Neural cell (in vitro differentiated cells): ENCODE data around the gene MEAK7. TPM values are rescaled to one million over a fixed set of nuclear protein-coding genes. Genes with fewer than 3 reads are reported as not detected.

Source experiments
- H2AFZ ChIP-seq: fragments of 200-600, 300-800 bp; sonication (generic), shearing (Covaris generic); 2 replicates; pipeline ENCODE4 v1.6.0; 2014; ENCODE audit warnings: low read depth, mild to moderate bottlenecking, antibody characterized with exemption, low read length, moderate library complexity
- H3F3A ChIP-seq: fragments of 200-600 bp; shearing (Covaris generic); 2 replicates; pipeline ENCODE4 v1.6.1; 2016; ENCODE audit warnings: mild to moderate bottlenecking, moderate library complexity, mixed read lengths, antibody characterized with exemption, low read length; ENCODE audit not compliant: insufficient read depth, poor library complexity, severe bottlenecking
- H3K27ac ChIP-seq: fragments of 200-600, 300-800 bp; sonication (generic), shearing (Covaris generic); 2 replicates; pipeline ENCODE4 v1.5.1; 2014; ENCODE audit warnings: mild to moderate bottlenecking, low read length, moderate library complexity
- H3K27me3 ChIP-seq: fragments of 300-800, 200-600 bp; sonication (generic), shearing (Covaris generic); 2 replicates; pipeline ENCODE4 v1.6.0; 2014; ENCODE audit warnings: mild to moderate bottlenecking, low read depth, low read length, moderate library complexity; ENCODE audit not compliant: insufficient read depth
- H3K36me3 ChIP-seq: fragments of 300-800, 200-600 bp; sonication (generic), shearing (Covaris generic); 2 replicates; pipeline ENCODE4 v1.5.1; 2014; ENCODE audit warnings: mild to moderate bottlenecking, antibody characterized with exemption, low read length, moderate library complexity; ENCODE audit not compliant: insufficient read depth
- H3K4me2 ChIP-seq: fragments of 300-800, 200-600 bp; sonication (generic), shearing (Covaris generic); 2 replicates; pipeline ENCODE4 v1.6.0; 2014; ENCODE audit warnings: mild to moderate bottlenecking, low read length
- H3K4me3 ChIP-seq: fragments of 300-800, 200-600 bp; sonication (generic), shearing (Covaris generic); 2 replicates; pipeline ENCODE4 v1.5.1; 2014; ENCODE audit warnings: mild to moderate bottlenecking, low read length, moderate library complexity
- H3K79me2 ChIP-seq: fragments of 200-600 bp; shearing (Covaris generic); replicated peaks from 2 replicates; pipeline ENCODE4 v1.6.0; 2014; ENCODE audit warnings: mild to moderate bottlenecking, low read length, moderate library complexity; ENCODE audit not compliant: insufficient read depth
- H3K9ac ChIP-seq: fragments of 300-800, 200-600 bp; sonication (generic), shearing (Covaris generic); 2 replicates; pipeline ENCODE4 v1.6.1; 2016; ENCODE audit warnings: mild to moderate bottlenecking, low read length, mixed read lengths
- H3K9me2 ChIP-seq: fragments of 200-600 bp; shearing (Covaris generic); 2 replicates; pipeline ENCODE4 v1.6.1; 2016; ENCODE audit warnings: mild to moderate bottlenecking, low read length, mixed read lengths; ENCODE audit not compliant: insufficient read depth
- H3K9me3 ChIP-seq: fragments of 200-600, 300-800 bp; sonication (generic), shearing (Covaris generic); 2 replicates; pipeline ENCODE4 v1.6.1; 2016; ENCODE audit warnings: mild to moderate bottlenecking, mixed run types, low read length, moderate library complexity, mixed read lengths
- H4K20me1 ChIP-seq: fragments of 200-600 bp; shearing (Covaris generic); 2 replicates; pipeline ENCODE4 v1.6.1; 2016; ENCODE audit warnings: mild to moderate bottlenecking, mixed run types; ENCODE audit not compliant: insufficient read depth
- CTCF ChIP-seq: fragments of 450-650 bp; IDR thresholded peaks from 2 replicates; pipeline ENCODE4 v1.5.1; 2014; ENCODE audit warnings: antibody characterized with exemption, mild to moderate bottlenecking, moderate library complexity; ENCODE audit not compliant: poor library complexity, severe bottlenecking
- EP300 ChIP-seq: fragments of 450-650 bp; conservative IDR thresholded peaks from 2 replicates; pipeline ENCODE4 v1.6.1; 2014; ENCODE audit warnings: antibody characterized with exemption, mild to moderate bottlenecking, moderate library complexity; ENCODE audit not compliant: poor library complexity, severe bottlenecking
- EZH2 ChIP-seq: fragments of 200-600, 300-800 bp; shearing (Covaris generic), sonication (generic); IDR thresholded peaks from 2 replicates; pipeline ENCODE4 v1.6.1; 2014; ENCODE audit warnings: antibody characterized with exemption, low read length, borderline replicate concordance, mild to moderate bottlenecking; ENCODE audit not compliant: insufficient read depth, poor library complexity, severe bottlenecking
- MXI1 ChIP-seq: fragments of 450-650 bp; conservative IDR thresholded peaks from 2 replicates; pipeline ENCODE4 v1.6.1; 2014; ENCODE audit warnings: antibody characterized with exemption, mild to moderate bottlenecking; ENCODE audit not compliant: poor library complexity, severe bottlenecking
- POLR2AphosphoS5 ChIP-seq: IDR thresholded peaks from 2 replicates; pipeline ENCODE4 v1.6.1; 2012
- RAD21 ChIP-seq: fragments of 450-650 bp; conservative IDR thresholded peaks from 2 replicates; pipeline ENCODE4 v1.6.1; 2014; ENCODE audit warnings: antibody characterized with exemption, mild to moderate bottlenecking, moderate library complexity
- REST ChIP-seq: IDR thresholded peaks from 2 replicates; pipeline ENCODE4 v1.6.1; 2012; ENCODE audit warnings: borderline replicate concordance
- SMC3 ChIP-seq: fragments of 450-650 bp; conservative IDR thresholded peaks from 2 replicates; pipeline ENCODE4 v1.6.1; 2014; ENCODE audit warnings: antibody characterized with exemption, mild to moderate bottlenecking, moderate library complexity; ENCODE audit not compliant: poor library complexity
- TAF1 ChIP-seq: IDR thresholded peaks from 2 replicates; pipeline ENCODE4 v1.6.1; 2012; ENCODE audit warnings: low read depth
- polyA plus RNA-seq: library from polyadenylated mRNA; depleted of rRNA; stranded (reverse); fragments of >200 nt; gene quantifications from 2 replicates; pipeline ENCODE4 v1.2.3, GENCODE V29; 2014

Gene MEAK7
- polyA plus RNA-seq, 1 donor from 2014 or later = 12.4 TPM

GRCh38 chr16:84471966-84472365 is 32.5 kb downstream of the MEAK7 start:
- no peaks in the 10 kb centered on the region for H3K79me2 ChIP-seq
- no peaks in the 10 kb centered on the region for H3K9me2 ChIP-seq
- no peak overlapping the region for H3K27ac ChIP-seq
- H3K9ac ChIP-seq = no peak overlapping the region
- H3K36me3 ChIP-seq = peaks cover 12% of the 10 kb centered on the region
- H3F3A ChIP-seq = no peaks in the 10 kb centered on the region
- no peak overlapping the region for H3K4me2 ChIP-seq
- TF ChIP-seq MXI1 (no peak), SMC3 (no peak), CTCF (no peak), EZH2 (no peak), RAD21 (no peak)
- H3K9me3 ChIP-seq = peaks cover 11% of the 10 kb centered on the region
- no peak overlapping the region for H2AFZ ChIP-seq
- H3K27me3 ChIP-seq = no peaks in the 10 kb centered on the region
- no peak overlapping the region for H3K4me3 ChIP-seq
- no peaks in the 10 kb centered on the region for H4K20me1 ChIP-seq

- Histone ChIP-seq H3K36me3 (peaks cover 17% of the 10 kb centered on the region), H3K4me3 (no peak overlapping the region), H3K4me2 (no peak overlapping the region), H3K27ac (no peak overlapping the region), H3K27me3 (no peaks in the 10 kb centered on the region), H4K20me1 (no peaks in the 10 kb centered on the region), H3K79me2 (no peaks in the 10 kb centered on the region), H3F3A (no peaks in the 10 kb centered on the region), H3K9ac (no peak overlapping the region), H2AFZ (no peak overlapping the region), H3K9me2 (no peaks in the 10 kb centered on the region), H3K9me3 (peaks cover 14% of the 10 kb centered on the region)
- no peak for TF ChIP-seq POLR2AphosphoS5
- no peak for TF ChIP-seq EP300
- no peak for TF ChIP-seq TAF1
- TF ChIP-seq CTCF = no peak
- TF ChIP-seq EZH2 = no peak
- TF ChIP-seq REST = no peak
- no peak for TF ChIP-seq RAD21
These were observed 33.1 kb downstream of the MEAK7 start for GRCh38 chr16:84471316-84471715.
